Nephron progenitor cell (in vitro differentiated cells): ENCODE results near the gene CAPZB.

Source experiments
- DNase-seq: peaks from one replicate; pipeline ENCODE4 v3.0.0; 2021
- H3K27ac Mint-ChIP-seq: 2 replicates; pipeline ENCODE4 v1.8.0; 2021; ENCODE audit warnings: mild to moderate bottlenecking, moderate library complexity, mixed read lengths
- H3K27me3 Mint-ChIP-seq: 2 replicates; pipeline ENCODE4 v1.8.0; 2021; ENCODE audit warnings: mild to moderate bottlenecking, low read depth, mixed read lengths; ENCODE audit not compliant: poor library complexity
- H3K36me3 Mint-ChIP-seq: 2 replicates; pipeline ENCODE4 v1.8.0; 2021; ENCODE audit warnings: low read depth, mixed read lengths
- H3K4me1 Mint-ChIP-seq: 2 replicates; pipeline ENCODE4 v1.8.0; 2021; ENCODE audit warnings: mixed read lengths
- H3K4me3 Mint-ChIP-seq: 2 replicates; pipeline ENCODE4 v1.8.0; 2021; ENCODE audit warnings: mild to moderate bottlenecking, moderate library complexity, mixed read lengths
- H3K9me3 Mint-ChIP-seq: 2 replicates; pipeline ENCODE4 v1.8.0; 2021; ENCODE audit warnings: mild to moderate bottlenecking, moderate library complexity, mixed read lengths
- CTCF ChIP-seq: fragments of 200-600 bp; sonication (generic); IDR thresholded peaks from 2 replicates; pipeline ENCODE4 v1.5.0; 2021; ENCODE audit warnings: antibody characterized with exemption

Gene CAPZB

GRCh38 chr1:19493547-19493946 lies 8.2 kb upstream of the CAPZB start:
- Mint-ChIP-seq H3K4me1 (peaks cover 12% of the 10 kb centered on the region), H3K9me3 (peaks cover 4% of the 10 kb centered on the region), H3K27me3 (peaks cover 14% of the 10 kb centered on the region), H3K4me3 (no peak overlapping the region), H3K27ac (no peak overlapping the region), H3K36me3 (no peaks in the 10 kb centered on the region)
- DNase-seq, result no peak
- TF ChIP-seq CTCF, result no peak

GRCh38 chr1:19489996-19490395 lies 4.7 kb upstream of the CAPZB start:
- Mint-ChIP-seq H3K9me3 (peaks cover 4% of the 10 kb centered on the region), H3K4me1 (peaks cover 25% of the 10 kb centered on the region), H3K36me3 (no peaks in the 10 kb centered on the region), H3K4me3 (no peak overlapping the region), H3K27ac (no peak overlapping the region), H3K27me3 (peaks cover 8% of the 10 kb centered on the region)
- no peak for DNase-seq
- TF ChIP-seq CTCF, result no peak

GRCh38 chr1:19488136-19488535 lies 2.8 kb upstream of the CAPZB start:
- TF ChIP-seq CTCF, result no peak
- Mint-ChIP-seq H3K4me3 (no peak overlapping the region), H3K36me3 (peaks cover 5% of the 10 kb centered on the region), H3K4me1 (peaks cover 34% of the 10 kb centered on the region), H3K9me3 (peaks cover 4% of the 10 kb centered on the region), H3K27me3 (peaks cover 8% of the 10 kb centered on the region), H3K27ac (no peak overlapping the region)
- DNase-seq, result no peak

GRCh38 chr1:19484798-19485361 lies 459 bp downstream of the CAPZB start:
- H3K36me3 Mint-ChIP-seq, result peaks cover 5% of the 10 kb centered on the region
- peaks cover 4% of the 10 kb centered on the region for H3K9me3 Mint-ChIP-seq
- peak overlapping the region; percentile 94 for H3K27ac Mint-ChIP-seq
- peaks cover 66% of the 10 kb centered on the region for H3K4me1 Mint-ChIP-seq
- no peak for TF ChIP-seq CTCF
- H3K4me3 Mint-ChIP-seq, result peak overlapping the region; percentile 97
- peaks cover 4% of the 10 kb centered on the region for H3K27me3 Mint-ChIP-seq
- peak; percentile 53 for DNase-seq

GRCh38 chr1:19484338-19484797 lies 971 bp downstream of the CAPZB start:
- H3K4me1 Mint-ChIP-seq, result peaks cover 71% of the 10 kb centered on the region

More at GRCh38 chr1:19484338-19484797, 971 bp downstream of the CAPZB start:
- peak overlapping the region; percentile 97 for H3K4me3 Mint-ChIP-seq
- peak; percentile 45 for DNase-seq
- peaks cover 4% of the 10 kb centered on the region for H3K9me3 Mint-ChIP-seq
- peaks cover 5% of the 10 kb centered on the region for H3K36me3 Mint-ChIP-seq
- H3K27ac Mint-ChIP-seq, result peak overlapping the region; percentile 94
- H3K27me3 Mint-ChIP-seq, result peaks cover 4% of the 10 kb centered on the region
- no peak for TF ChIP-seq CTCF
